Stomach (tissue), 9 donors: ENCODE measurements around the gene KRT12. TPM values are rescaled to one million over a fixed set of nuclear protein-coding genes. Genes with fewer than 3 reads are reported as not detected.

ENCODE experiments used
- DNase-seq, 2 donors: peaks; one replicate each; pipeline versions ENCODE4 v3.0.0 to v3.0.0-alpha.2; 2013 to 2019
- H3K27ac ChIP-seq, 5 donors: fragments of 200-600 bp in 4 of 5; sonication (generic) in 4 of 5; one replicate each; pipeline ENCODE4 v1.5.1; 2013 to 2019; ENCODE audit warnings: mild to moderate bottlenecking in 1 of 5, moderate library complexity in 1 of 5
- H3K27me3 ChIP-seq, 3 donors: fragments of 200-600 bp; sonication (generic); one replicate each; pipeline ENCODE4 v1.5.1; 2017 to 2019; ENCODE audit warnings: mixed run types in 1 of 3
- H3K36me3 ChIP-seq, 4 donors: fragments of 200-600 bp; sonication (generic); 1 replicate in 3 of 4; 2 replicates in 1 of 4; pipeline ENCODE4 v1.5.1; 2016 to 2019
- H3K4me1 ChIP-seq, 4 donors: fragments of 200-600 bp; sonication (generic); one replicate each; pipeline ENCODE4 v1.5.1; 2016 to 2019
- H3K4me3 ChIP-seq, 4 donors: fragments of 200-600 bp; sonication (generic) in 3 of 4; one replicate each; pipeline ENCODE4 v1.5.1; 2016 to 2019; ENCODE audit warnings: mild to moderate bottlenecking in 1 of 4
- H3K9me3 ChIP-seq, 4 donors: fragments of 200-600 bp; sonication (generic); one replicate each; pipeline ENCODE4 v1.5.1; 2016 to 2019
- CTCF ChIP-seq, 7 experiments: fragments of 450-650 bp in 4 of 7; fragments of 200-600 bp in 3 of 7; sonication (generic) in 3 of 7; IDR thresholded peaks; one replicate each; pipeline ENCODE4 v1.5.1; 2016 to 2019; ENCODE audit warnings: antibody characterized with exemption in 7 of 7, control low read depth in 2 of 7, mild to moderate bottlenecking in 1 of 7
- EP300 ChIP-seq: sonication (generic); formaldehyde crosslinking; IDR thresholded peaks from one replicate; pipeline ENCODE4 v1.6.1; 2017; ENCODE audit warnings: antibody characterized with exemption
- POLR2A ChIP-seq, 4 donors: fragments of 450-650 bp; IDR thresholded peaks; one replicate each; pipeline ENCODE4 v1.6.1; 2016; ENCODE audit warnings: antibody characterized with exemption in 4 of 4, control low read depth in 2 of 4, mild to moderate bottlenecking in 1 of 4, moderate library complexity in 1 of 4
- POLR2AphosphoS5 ChIP-seq, 3 donors: sonication (generic); formaldehyde crosslinking; IDR thresholded peaks; one replicate each; pipeline ENCODE4 v1.6.1; 2016; ENCODE audit warnings: antibody characterized with exemption in 3 of 3
- WGBS, 5 donors: extraction: QIAGEN DNeasy Blood & Tissue Kit in 3 of 5; methylation state at CpG; one replicate each; pipeline versions ENCODE4 v1.1.5 to v1.1.7; 2013 to 2018; 5-methylcytosine and 5-hydroxymethylcytosine counted together
- intact Hi-C: fragments of 100-400 bp; cut with DNase I; formaldehyde crosslinking; loops from one replicate; pipeline ENCODE4 v1.15.1; 2023; ENCODE audit warnings: low total_unique reads
- polyA plus RNA-seq, 3 donors: library from polyadenylated mRNA; stranded (reverse); fragments of 200-250 nt; gene quantifications; one replicate each; pipeline ENCODE4 v1.2.3, GENCODE V29; 2013
- total RNA-seq, 5 donors: library from RNA; depleted of rRNA; stranded (reverse); fragments of >200 nt; gene quantifications; one replicate each; pipeline versions ENCODE4 v1.1.0 to v1.2.3, GENCODE V29; 2014 to 2016
- donor health status: healthy with polysubstance abuse.
- donor health status: Bipolar disorder and iron deficiency.
- donor health status: healthy.

The KRT12 gene
- total and polyA plus RNA-seq, 8 donors: 0.61 to 57.6 (median 7.6) TPM; not detected in 4

- DNase-seq: peak in 1 of 2 donors; percentile 23
- intact Hi-C loops: no loop called here
- Histone ChIP-seq H3K4me1 (no peaks in the 10 kb centered on the region), H3K4me3 (no peak overlapping the region), H3K36me3 (no peaks in the 10 kb centered on the region), H3K27ac (no peak overlapping the region), H3K27me3 (no peaks in the 10 kb centered on the region), H3K9me3 (no peaks in the 10 kb centered on the region)
- TF ChIP-seq POLR2A (IDR thresholded peaks at IDR 0.05): no peak
- TF ChIP-seq EP300: no peak
- no peak for TF ChIP-seq POLR2AphosphoS5 (IDR thresholded peaks at IDR 0.05)
- 72 to 88% (median 77%) methylated on average over 5 of the region's 5 CpGs for WGBS, 5 donors
Observed at GRCh38 chr17:40857535-40857934, 9.5 kb downstream of the KRT12 start.

- H3K36me3 ChIP-seq: no peaks in the 10 kb centered on the region
- no peak overlapping the region for H3K27ac ChIP-seq
- WGBS, 5 donors: 33 to 52% (median 37%) methylated on average over 6 of the region's 6 CpGs
- intact Hi-C loops: no loop called here
- H3K27me3 ChIP-seq: peaks cover 0 to 10% (median 0%) of the 10 kb centered on the region in 3 donors
- TF ChIP-seq CTCF (IDR thresholded peaks at IDR 0.05) (no peak), POLR2A (IDR thresholded peaks at IDR 0.05) (no peak), EP300 (no peak), POLR2AphosphoS5 (IDR thresholded peaks at IDR 0.05) (peak in 1 of 3 donors; percentile 26)
- H3K4me3 ChIP-seq: no peak overlapping the region
- no peaks in the 10 kb centered on the region for H3K9me3 ChIP-seq
- DNase-seq: peak in 1 of 2 donors; percentile 9
- H3K4me1 ChIP-seq: no peaks in the 10 kb centered on the region
Observed at GRCh38 chr17:40854175-40854814, 12.7 kb downstream of the KRT12 start.

GRCh38 chr17:40852364-40852763 is 14.7 kb downstream of the KRT12 start:
- no peak overlapping the region for H3K4me3 ChIP-seq
- H3K27ac ChIP-seq: no peak overlapping the region
- WGBS, 5 donors: 63 to 73% (median 65%) methylated on average over 1 of the region's 1 CpG
- no peaks in the 10 kb centered on the region for H3K36me3 ChIP-seq
- H3K27me3 ChIP-seq: peaks cover 0 to 14% (median 0%) of the 10 kb centered on the region in 3 donors
- H3K9me3 ChIP-seq: no peaks in the 10 kb centered on the region
- DNase-seq: no peak
- H3K4me1 ChIP-seq: no peaks in the 10 kb centered on the region
- no peak for TF ChIP-seq EP300
- no peak for TF ChIP-seq POLR2AphosphoS5 (IDR thresholded peaks at IDR 0.05)
- no peak for TF ChIP-seq POLR2A (IDR thresholded peaks at IDR 0.05)
- no peak for TF ChIP-seq CTCF (IDR thresholded peaks at IDR 0.05)
- intact Hi-C loops: no loop called here

GRCh38 chr17:40850293-40850972 is 16.6 kb downstream of the KRT12 start:
- no peak overlapping the region for H3K4me3 ChIP-seq
- H3K27me3 ChIP-seq: peaks cover 0 to 21% (median 0%) of the 10 kb centered on the region in 3 donors
- TF ChIP-seq EP300 (no peak), POLR2AphosphoS5 (IDR thresholded peaks at IDR 0.05) (no peak)
- 86 to 91% (median 89%) methylated on average over 3 of the region's 3 CpGs for WGBS, 5 donors
- intact Hi-C loops: no loop called here
- no peaks in the 10 kb centered on the region for H3K4me1 ChIP-seq
- no peaks in the 10 kb centered on the region for H3K9me3 ChIP-seq
- no peak overlapping the region for H3K27ac ChIP-seq
- no peaks in the 10 kb centered on the region for H3K36me3 ChIP-seq
- no peak for DNase-seq

- Histone ChIP-seq H3K27ac (no peak overlapping the region), H3K36me3 (no peaks in the 10 kb centered on the region), H3K27me3 (peaks cover 0 to 21% (median 0%) of the 10 kb centered on the region in 3 donors), H3K9me3 (no peaks in the 10 kb centered on the region), H3K4me1 (no peaks in the 10 kb centered on the region), H3K4me3 (no peak overlapping the region)
- no peak for DNase-seq
- intact Hi-C loops: no loop called here
- WGBS, 5 donors: 85 to 89% (median 86%) methylated on average over 4 of the region's 4 CpGs
- TF ChIP-seq EP300 (no peak), CTCF (IDR thresholded peaks at IDR 0.05) (no peak), POLR2A (IDR thresholded peaks at IDR 0.05) (no peak), POLR2AphosphoS5 (IDR thresholded peaks at IDR 0.05) (no peak)
Observed at GRCh38 chr17:40849723-40850122, 17.3 kb downstream of the KRT12 start.
